Fibroblast of the aortic adventitia (primary cell): ENCODE data around the gene ZCCHC14. TPM values are rescaled to one million over a fixed set of nuclear protein-coding genes. Genes with fewer than 3 reads are reported as not detected.

Source experiments
- DNase-seq: peaks from one replicate; pipeline ENCODE4 v3.0.0-alpha.2; 2010; ENCODE audit warnings: low read depth
- H3K4me3 ChIP-seq: 2 replicates; pipeline ENCODE4 v1.5.1; 2011; ENCODE audit warnings: low read depth, mild to moderate bottlenecking, control low read depth, low read length, moderate library complexity
- CTCF ChIP-seq: IDR thresholded peaks from 2 replicates; pipeline ENCODE4 v1.5.1; 2011; ENCODE audit warnings: mild to moderate bottlenecking, low read length, control low read depth, inconsistent platforms; ENCODE audit not compliant: insufficient read depth
- total RNA-seq: library from RNA; depleted of rRNA; stranded (reverse); fragments of >200 nt; gene quantifications from 2 replicates; pipeline ENCODE4 v1.2.3, GENCODE V29; 2012; ENCODE audit warnings: low replicate concordance

Gene ZCCHC14
- total RNA-seq, 1 donor = 24.5 TPM

GRCh38 chr16:87406495-87407088 is 86.2 kb downstream of the ZCCHC14 start:
- no peak for TF ChIP-seq CTCF
- no peak overlapping the region for H3K4me3 ChIP-seq
- no peak for DNase-seq

GRCh38 chr16:87404764-87405625 is 87.8 kb downstream of the ZCCHC14 start:
- DNase-seq = no peak
- no peak overlapping the region for H3K4me3 ChIP-seq
- no peak for TF ChIP-seq CTCF

GRCh38 chr16:87395181-87395842 is 97.5 kb downstream of the ZCCHC14 start:
- H3K4me3 ChIP-seq = no peak overlapping the region
- DNase-seq = no peak
- no peak for TF ChIP-seq CTCF

GRCh38 chr16:87393680-87394055 is 99.2 kb downstream of the ZCCHC14 start:
- TF ChIP-seq CTCF = no peak
- peak overlapping the region; percentile 97 for H3K4me3 ChIP-seq

GRCh38 chr16:87392821-87393679 is 99.8 kb downstream of the ZCCHC14 start:
- DNase-seq = peak; percentile 55
- peak overlapping the region; percentile 97 for H3K4me3 ChIP-seq
- peak; percentile 41 for TF ChIP-seq CTCF

More at GRCh38 chr16:87393680-87394055, 99.2 kb downstream of the ZCCHC14 start:
- no peak for DNase-seq
